GM20000 (cell line): ENCODE data around the gene SSBP2.

Source experiments
- DNase-seq: peaks from one replicate; pipeline ENCODE4 v3.0.0; 2012; ENCODE audit warnings: low spot score
- CTCF ChIP-seq: IDR thresholded peaks from 2 replicates; pipeline ENCODE4 v1.5.1; 2012; ENCODE audit warnings: mild to moderate bottlenecking, control low read depth; ENCODE audit errors: extremely low read depth, missing control alignments

SSBP2 gene

GRCh38 chr5:81767938-81768337 is 17.0 kb upstream of the SSBP2 start:
- DNase-seq: no peak
- no peak for TF ChIP-seq CTCF

- TF ChIP-seq CTCF: no peak
- no peak for DNase-seq
Measured at GRCh38 chr5:81767097-81767496, 16.2 kb upstream of the SSBP2 start.

GRCh38 chr5:81766611-81767010 is 15.7 kb upstream of the SSBP2 start:
- DNase-seq: no peak
- no peak for TF ChIP-seq CTCF

- no peak for TF ChIP-seq CTCF
- DNase-seq: no peak
Measured at GRCh38 chr5:81763294-81763928, 12.5 kb upstream of the SSBP2 start.

GRCh38 chr5:81762853-81763252 is 12.0 kb upstream of the SSBP2 start:
- TF ChIP-seq CTCF: no peak
- no peak for DNase-seq

GRCh38 chr5:81762401-81762800 is 11.5 kb upstream of the SSBP2 start:
- no peak for TF ChIP-seq CTCF
- no peak for DNase-seq

- TF ChIP-seq CTCF: no peak
- DNase-seq: no peak
Measured at GRCh38 chr5:81761970-81762369, 11.1 kb upstream of the SSBP2 start.
